IMR-90 (cell line): ENCODE data around the gene AJAP1. TPM values are rescaled to one million over a fixed set of nuclear protein-coding genes. Genes with fewer than 3 reads are reported as not detected.

Experiments
- ATAC-seq: fragments of 200-7000 bp; cut with Tn5 transposase; 2 replicates; pipeline ENCODE4 v1.9.1; 2020; ENCODE audit warnings: low read depth, mild to moderate bottlenecking, moderate library complexity
- BruUV-seq: library from RNA; stranded (reverse); fragments of 400-500 nt; replicated peaks from 2 replicates; lab custom pipeline; 2021; lab: Mats Ljungman, UMichigan
- CTCF ChIA-PET: fragments of 300-600 bp; formaldehyde crosslinking; extraction: SDS; loops from one replicate; lab custom pipeline; 2021; ENCODE audit warnings: antibody characterized with exemption; lab: Yijun Ruan, JAX
- POLR2A ChIA-PET: fragments of 300-600 bp; sonication (Branson Sonifier 250); formaldehyde crosslinking; loops from one replicate; lab custom pipeline; 2022; ENCODE audit warnings: antibody characterized with exemption; ENCODE audit not compliant: unreplicated experiment; lab: Charles Lee
- DNase-seq: peaks from one replicate; pipeline ENCODE4 v3.0.0; 2013
- H2AFZ ChIP-seq: replicated peaks from 2 replicates; pipeline ENCODE3; 2013; ENCODE audit warnings: low read length, mild to moderate bottlenecking; ENCODE audit not compliant: poor library complexity
- H2AK5ac ChIP-seq: 2 replicates; pipeline ENCODE4 v1.6.1; 2013; ENCODE audit warnings: low read depth, low read length, inconsistent platforms
- H2AK9ac ChIP-seq: replicated peaks from 2 replicates; pipeline ENCODE3; 2013; ENCODE audit warnings: mild to moderate bottlenecking, low read depth, low read length, moderate library complexity; ENCODE audit not compliant: poor library complexity
- H2BK120ac ChIP-seq: 2 replicates; pipeline ENCODE4 v1.6.1; 2013; ENCODE audit warnings: low read depth, low read length, inconsistent platforms
- H2BK15ac ChIP-seq: 3 replicates; pipeline ENCODE4 v1.6.1; 2013; ENCODE audit warnings: low read depth, low read length, inconsistent platforms
- H2BK20ac ChIP-seq: 2 replicates; pipeline ENCODE4 v1.6.1; 2013; ENCODE audit warnings: low read depth, mild to moderate bottlenecking, inconsistent platforms, low read length, moderate library complexity
- H2BK5ac ChIP-seq: 2 replicates; pipeline ENCODE4 v1.6.1; 2013; ENCODE audit warnings: mild to moderate bottlenecking, low read depth, low read length, inconsistent platforms; ENCODE audit not compliant: poor library complexity, severe bottlenecking
- H3K14ac ChIP-seq: replicated peaks from 2 replicates; pipeline ENCODE4 v1.6.1; 2013; ENCODE audit warnings: low read depth, low read length, inconsistent platforms
- H3K18ac ChIP-seq: 2 replicates; pipeline ENCODE4 v1.6.1; 2013; ENCODE audit warnings: low read depth, low read length, control low read depth
- H3K23ac ChIP-seq: 2 replicates; pipeline ENCODE4 v1.6.1; 2013; ENCODE audit warnings: low read depth, low read length, inconsistent platforms
- H3K27ac ChIP-seq: 2 replicates; pipeline ENCODE4 v1.5.1; 2013; ENCODE audit warnings: mild to moderate bottlenecking, control low read depth, low read length; ENCODE audit not compliant: insufficient read depth
- H3K27me3 ChIP-seq: 2 replicates; pipeline ENCODE4 v1.6.1; 2013; ENCODE audit warnings: low read length; ENCODE audit not compliant: control insufficient read depth, insufficient read depth
- H3K36me3 ChIP-seq: 2 replicates; pipeline ENCODE4 v1.6.1; 2013; ENCODE audit warnings: low read length, mixed read lengths; ENCODE audit not compliant: control insufficient read depth, insufficient read depth
- H3K4ac ChIP-seq: 2 replicates; pipeline ENCODE4 v1.6.1; 2013; ENCODE audit warnings: low read depth, low read length, inconsistent platforms
- H3K4me1 ChIP-seq: 2 replicates; pipeline ENCODE4 v1.6.1; 2013; ENCODE audit warnings: low read length, mixed read lengths; ENCODE audit not compliant: control insufficient read depth, insufficient read depth
- H3K4me2 ChIP-seq: 2 replicates; pipeline ENCODE4 v1.6.1; 2013; ENCODE audit warnings: low read depth, mild to moderate bottlenecking, control low read depth, low read length, moderate library complexity
- H3K4me3 ChIP-seq: 2 replicates; pipeline ENCODE4 v1.5.1; 2013; ENCODE audit warnings: low read depth, mild to moderate bottlenecking, control low read depth, low read length, moderate library complexity; ENCODE audit not compliant: insufficient read depth
- H3K56ac ChIP-seq: 2 replicates; pipeline ENCODE4 v1.6.1; 2013; ENCODE audit warnings: low read length, inconsistent platforms; ENCODE audit not compliant: insufficient read depth; ENCODE audit errors: extremely low read depth
- H3K79me1 ChIP-seq, 2 experiments: 2 replicates each; pipeline ENCODE4 v1.6.1; 2013; ENCODE audit warnings: low read length in 2 of 2, inconsistent platforms in 1 of 2, low read depth in 1 of 2
- H3K9ac ChIP-seq: 2 replicates; pipeline ENCODE4 v1.6.1; 2013; ENCODE audit warnings: low read depth, low read length, control low read depth
- H3K9me1 ChIP-seq: 2 replicates; pipeline ENCODE4 v1.6.1; 2013; ENCODE audit warnings: low read length, inconsistent platforms; ENCODE audit not compliant: insufficient read depth
- H3K9me3 ChIP-seq: 2 replicates; pipeline ENCODE4 v1.6.1; 2013; ENCODE audit warnings: low read length; ENCODE audit not compliant: control insufficient read depth, insufficient read depth
- H4K20me1 ChIP-seq: 2 replicates; pipeline ENCODE4 v1.6.1; 2013; ENCODE audit warnings: low read length, inconsistent platforms; ENCODE audit not compliant: insufficient read depth
- H4K5ac ChIP-seq: 2 replicates; pipeline ENCODE4 v1.6.1; 2013; ENCODE audit warnings: mild to moderate bottlenecking, low read depth, low read length, control low read depth
- H4K8ac ChIP-seq, 2 experiments: 2 replicates each; pipeline ENCODE4 v1.6.1; 2013; ENCODE audit warnings: low read depth in 2 of 2, low read length in 2 of 2, control low read depth in 1 of 2, inconsistent platforms in 1 of 2
- H4K91ac ChIP-seq: 2 replicates; pipeline ENCODE4 v1.6.1; 2013; ENCODE audit warnings: low read depth, low read length, inconsistent platforms; ENCODE audit not compliant: insufficient read depth
- BHLHE40 ChIP-seq: fragments of 150-350 bp; IDR thresholded peaks from 2 replicates; pipeline ENCODE4 v1.6.1; 2016; ENCODE audit warnings: mild to moderate bottlenecking, low read depth, low read length
- CEBPB ChIP-seq: IDR thresholded peaks from 2 replicates; pipeline ENCODE4 v1.6.1; 2012; ENCODE audit warnings: low read depth, low read length, improper control_type of control experiment
- CHD1 ChIP-seq: IDR thresholded peaks from 2 replicates; pipeline ENCODE4 v1.6.1; 2012; ENCODE audit warnings: low read depth, low read length, improper control_type of control experiment
- FOS ChIP-seq: fragments of 150-350 bp; IDR thresholded peaks from 2 replicates; pipeline ENCODE4 v1.6.1; 2016; ENCODE audit warnings: low read depth, low read length
- MAFK ChIP-seq: IDR thresholded peaks from 2 replicates; pipeline ENCODE4 v1.6.1; 2012; ENCODE audit warnings: low read depth, low read length, improper control_type of control experiment
- MAZ ChIP-seq: IDR thresholded peaks from 2 replicates; pipeline ENCODE4 v1.6.1; 2012; ENCODE audit warnings: low read depth, mild to moderate bottlenecking, low read length, improper control_type of control experiment, moderate library complexity, borderline replicate concordance
- MXI1 ChIP-seq: IDR thresholded peaks from 2 replicates; pipeline ENCODE4 v1.6.1; 2012; ENCODE audit warnings: low read depth, mild to moderate bottlenecking, low read length, moderate library complexity, borderline replicate concordance
- NFE2L2 ChIP-seq: fragments of 150-350 bp; IDR thresholded peaks from 2 replicates; pipeline ENCODE4 v1.6.1; 2016; ENCODE audit warnings: low read depth, mild to moderate bottlenecking, low read length
- POLR2A ChIP-seq: IDR thresholded peaks from 2 replicates; pipeline ENCODE4 v1.6.1; 2012; ENCODE audit warnings: mild to moderate bottlenecking, low read depth, low read length
- RAD21 ChIP-seq: IDR thresholded peaks from 2 replicates; pipeline ENCODE4 v1.6.1; 2012; ENCODE audit warnings: low read length, improper control_type of control experiment
- RCOR1 ChIP-seq: IDR thresholded peaks from 2 replicates; pipeline ENCODE4 v1.6.1; 2012; ENCODE audit warnings: mild to moderate bottlenecking, low read length, improper control_type of control experiment; ENCODE audit not compliant: insufficient replicate concordance
- RFX5 ChIP-seq: IDR thresholded peaks from 2 replicates; pipeline ENCODE4 v1.8.0; 2012; ENCODE audit warnings: low read depth, mild to moderate bottlenecking, low read length, moderate library complexity
- SMC3 ChIP-seq: fragments of 150-350 bp; IDR thresholded peaks from 2 replicates; pipeline ENCODE4 v1.6.1; 2016; ENCODE audit warnings: low read depth, mild to moderate bottlenecking, antibody characterized with exemption, low read length, moderate library complexity
- USF2 ChIP-seq: fragments of 150-350 bp; IDR thresholded peaks from 2 replicates; pipeline ENCODE4 v1.6.1; 2017; ENCODE audit warnings: mild to moderate bottlenecking, antibody characterized with exemption, low read length, low read depth
- WGBS, 2 experiments: methylation state at CpG; one replicate each; pipeline versions ENCODE4 v1.1.5 to v1.1.7; 2013; ENCODE audit warnings: missing lambda C conversion rate in 2 of 2; ENCODE audit not compliant: insufficient read length in 1 of 2; ENCODE audit errors: extremely low coverage in 2 of 2; 5-methylcytosine and 5-hydroxymethylcytosine counted together
- dilution Hi-C: fragments of 300-500 bp; cut with HindIII; formaldehyde crosslinking; loops from one replicate; pipeline ENCODE4 v1.14.3; 2018; ENCODE audit warnings: low sequenced_read_pairs; ENCODE audit not compliant: unreplicated experiment
- in situ Hi-C: fragments of 300-500 bp; cut with MboI; formaldehyde crosslinking; loops from 3 replicates; pipeline ENCODE4 v1.14.3; 2019; ENCODE audit warnings: low sequenced_read_pairs, inconsistent platforms, mixed read lengths
- intact Hi-C: fragments of 100-400 bp; cut with micrococcal nuclease; formaldehyde crosslinking; loops from 2 replicates; pipeline ENCODE4 v1.10.0; 2022
- polyA plus RNA-seq, 3 experiments: library from polyadenylated mRNA; depleted of rRNA; stranded (reverse); fragments of >200 nt; gene quantifications; 2 replicates each; pipeline ENCODE4 v1.2.3, GENCODE V29; 2012; ENCODE audit warnings: low replicate concordance in 1 of 3
- total RNA-seq: library from RNA; depleted of rRNA; stranded (reverse); fragments of >200 nt; gene quantifications from 2 replicates; pipeline ENCODE4 v1.2.3, GENCODE V29; 2012
- TF ChIP-seq, protein P1 (sequence below): conservative IDR thresholded peaks from 2 replicates; pipeline ENCODE4 v1.5.1; 2012; ENCODE audit warnings: mild to moderate bottlenecking, low read depth, low read length, improper control_type of control experiment
- TF ChIP-seq, protein P2 (sequence below): fragments of 150-350 bp; IDR thresholded peaks from 2 replicates; pipeline ENCODE4 v1.6.1; 2016; ENCODE audit warnings: low read depth, mild to moderate bottlenecking, low read length, moderate library complexity, borderline replicate concordance

AJAP1 gene
- total and polyA plus RNA-seq, 2 of the 4 experiments (the other 2 are of a cell fraction), result under 0.01 to 0.02 TPM

GRCh38 chr1:4723106-4723505 lies 68.7 kb downstream of the AJAP1 start:
- Histone ChIP-seq H3K18ac (no peak overlapping the region), H3K23ac (no peak overlapping the region), H4K20me1 (no peaks in the 10 kb centered on the region), H3K4me1 (no peaks in the 10 kb centered on the region), H2BK120ac (no peak overlapping the region), H3K79me1 (no peaks in the 10 kb centered on the region), H2AK5ac (no peak overlapping the region), H2BK15ac (no peak overlapping the region), H3K4me3 (no peak overlapping the region), H3K36me3 (no peaks in the 10 kb centered on the region), H3K56ac (no peak overlapping the region), H4K5ac (no peak overlapping the region), H3K4me2 (no peak overlapping the region), H3K27ac (no peak overlapping the region), H4K91ac (no peak overlapping the region), H4K8ac (no peak overlapping the region), H3K14ac (no peak overlapping the region), H3K9ac (no peak overlapping the region), H3K27me3 (no peaks in the 10 kb centered on the region), H2AFZ (no peak overlapping the region), H2BK5ac (no peak overlapping the region), H2AK9ac (no peak overlapping the region), H3K4ac (no peak overlapping the region), H2BK20ac (no peak overlapping the region), H3K9me1 (no peaks in the 10 kb centered on the region), H3K9me3 (peaks cover 71% of the 10 kb centered on the region)
- in situ Hi-C loops (no loop called here), dilution Hi-C loops (no loop called here), intact Hi-C loops (no loop called here)
- ATAC-seq, result no peak
- CTCF ChIA-PET, result no interaction called here
- no TSS peak for BruUV-seq
- TF ChIP-seq, protein P1, sequence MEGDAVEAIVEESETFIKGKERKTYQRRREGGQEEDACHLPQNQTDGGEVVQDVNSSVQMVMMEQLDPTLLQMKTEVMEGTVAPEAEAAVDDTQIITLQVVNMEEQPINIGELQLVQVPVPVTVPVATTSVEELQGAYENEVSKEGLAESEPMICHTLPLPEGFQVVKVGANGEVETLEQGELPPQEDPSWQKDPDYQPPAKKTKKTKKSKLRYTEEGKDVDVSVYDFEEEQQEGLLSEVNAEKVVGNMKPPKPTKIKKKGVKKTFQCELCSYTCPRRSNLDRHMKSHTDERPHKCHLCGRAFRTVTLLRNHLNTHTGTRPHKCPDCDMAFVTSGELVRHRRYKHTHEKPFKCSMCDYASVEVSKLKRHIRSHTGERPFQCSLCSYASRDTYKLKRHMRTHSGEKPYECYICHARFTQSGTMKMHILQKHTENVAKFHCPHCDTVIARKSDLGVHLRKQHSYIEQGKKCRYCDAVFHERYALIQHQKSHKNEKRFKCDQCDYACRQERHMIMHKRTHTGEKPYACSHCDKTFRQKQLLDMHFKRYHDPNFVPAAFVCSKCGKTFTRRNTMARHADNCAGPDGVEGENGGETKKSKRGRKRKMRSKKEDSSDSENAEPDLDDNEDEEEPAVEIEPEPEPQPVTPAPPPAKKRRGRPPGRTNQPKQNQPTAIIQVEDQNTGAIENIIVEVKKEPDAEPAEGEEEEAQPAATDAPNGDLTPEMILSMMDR, result no peak
- TF ChIP-seq CHD1, result no peak
- no peak for TF ChIP-seq NFE2L2
- TF ChIP-seq BHLHE40, result no peak
- no peak for TF ChIP-seq POLR2A
- TF ChIP-seq FOS, result no peak
- no peak for TF ChIP-seq MXI1
- TF ChIP-seq RCOR1, result no peak
- TF ChIP-seq SMC3, result no peak
- TF ChIP-seq, protein P2, sequence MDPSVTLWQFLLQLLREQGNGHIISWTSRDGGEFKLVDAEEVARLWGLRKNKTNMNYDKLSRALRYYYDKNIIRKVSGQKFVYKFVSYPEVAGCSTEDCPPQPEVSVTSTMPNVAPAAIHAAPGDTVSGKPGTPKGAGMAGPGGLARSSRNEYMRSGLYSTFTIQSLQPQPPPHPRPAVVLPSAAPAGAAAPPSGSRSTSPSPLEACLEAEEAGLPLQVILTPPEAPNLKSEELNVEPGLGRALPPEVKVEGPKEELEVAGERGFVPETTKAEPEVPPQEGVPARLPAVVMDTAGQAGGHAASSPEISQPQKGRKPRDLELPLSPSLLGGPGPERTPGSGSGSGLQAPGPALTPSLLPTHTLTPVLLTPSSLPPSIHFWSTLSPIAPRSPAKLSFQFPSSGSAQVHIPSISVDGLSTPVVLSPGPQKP, result no peak
- no peak for TF ChIP-seq RFX5
- no peak for TF ChIP-seq MAFK
- TF ChIP-seq CEBPB, result no peak
- TF ChIP-seq USF2, result no peak
- no peak for TF ChIP-seq RAD21
- TF ChIP-seq MAZ, result no peak
- DNase-seq, result no peak
- WGBS, 2 experiments, result 22% methylated on average over 7 of the region's 10 CpGs; no CpG with 5 or more reads in 1 of the 2 experiments
- POLR2A ChIA-PET, result no interaction called here
